Transverse colon (tissue), 4 donors: ENCODE data around the gene KLHL17.

Source experiments
- CTCF ChIP-seq, 5 experiments: fragments of 200-600 bp in 3 of 5; fragments of 450-650 bp in 2 of 5; sonication (generic) in 3 of 5; IDR thresholded peaks; 1 replicate in 2 of 5; 2 replicates in 3 of 5; pipeline ENCODE4 v1.5.1; 2016 to 2017; ENCODE audit warnings: antibody characterized with exemption in 5 of 5, inconsistent platforms in 3 of 5, mild to moderate bottlenecking in 2 of 5, moderate library complexity in 1 of 5
- EP300 ChIP-seq: sonication (generic); formaldehyde crosslinking; IDR thresholded peaks from one replicate; pipeline ENCODE4 v1.6.1; 2017; ENCODE audit warnings: antibody characterized with exemption, low read depth
- POLR2AphosphoS5 ChIP-seq, 3 donors: sonication (generic); formaldehyde crosslinking; IDR thresholded peaks; one replicate each; pipeline ENCODE4 v1.6.1; 2016; ENCODE audit warnings: antibody characterized with exemption in 3 of 3

- no peak for TF ChIP-seq CTCF (IDR thresholded peaks at IDR 0.05)
- no peak for TF ChIP-seq POLR2AphosphoS5 (IDR thresholded peaks at IDR 0.05)
- no peak for TF ChIP-seq EP300
Observed at GRCh38 chr1:1005774-1006304, 45.5 kb downstream of the KLHL17 start.
